ENCODE data around the gene TUBE1.

DNA sequence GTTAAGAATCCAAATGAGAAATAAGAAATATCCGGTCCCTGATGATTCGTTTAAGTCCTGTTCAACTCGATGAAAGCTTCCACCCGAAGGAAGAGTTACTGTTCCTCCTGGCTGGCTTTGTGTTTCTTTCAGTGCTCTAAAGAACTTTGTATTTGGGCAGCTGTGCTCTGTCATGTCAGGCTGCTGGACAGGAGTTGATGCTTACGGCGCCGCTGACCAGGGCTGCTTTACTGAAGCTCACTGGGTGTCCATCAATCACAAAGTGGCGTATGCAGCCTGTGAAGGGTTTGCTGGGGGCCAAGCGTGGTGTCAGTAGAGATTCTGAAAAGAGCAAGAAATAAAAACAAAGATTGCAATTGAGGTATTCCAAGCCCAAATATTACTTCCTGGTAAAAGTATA lies 22.0 kb upstream of the TUBE1 start:
- TF ChIP-seq, protein P1, sequence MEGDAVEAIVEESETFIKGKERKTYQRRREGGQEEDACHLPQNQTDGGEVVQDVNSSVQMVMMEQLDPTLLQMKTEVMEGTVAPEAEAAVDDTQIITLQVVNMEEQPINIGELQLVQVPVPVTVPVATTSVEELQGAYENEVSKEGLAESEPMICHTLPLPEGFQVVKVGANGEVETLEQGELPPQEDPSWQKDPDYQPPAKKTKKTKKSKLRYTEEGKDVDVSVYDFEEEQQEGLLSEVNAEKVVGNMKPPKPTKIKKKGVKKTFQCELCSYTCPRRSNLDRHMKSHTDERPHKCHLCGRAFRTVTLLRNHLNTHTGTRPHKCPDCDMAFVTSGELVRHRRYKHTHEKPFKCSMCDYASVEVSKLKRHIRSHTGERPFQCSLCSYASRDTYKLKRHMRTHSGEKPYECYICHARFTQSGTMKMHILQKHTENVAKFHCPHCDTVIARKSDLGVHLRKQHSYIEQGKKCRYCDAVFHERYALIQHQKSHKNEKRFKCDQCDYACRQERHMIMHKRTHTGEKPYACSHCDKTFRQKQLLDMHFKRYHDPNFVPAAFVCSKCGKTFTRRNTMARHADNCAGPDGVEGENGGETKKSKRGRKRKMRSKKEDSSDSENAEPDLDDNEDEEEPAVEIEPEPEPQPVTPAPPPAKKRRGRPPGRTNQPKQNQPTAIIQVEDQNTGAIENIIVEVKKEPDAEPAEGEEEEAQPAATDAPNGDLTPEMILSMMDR (IDR thresholded peaks at IDR 0.05 in 8 of 11, conservative IDR thresholded peaks at IDR 0.05 in 3 of 11): no peak
- TF ChIP-seq POLR2A (IDR thresholded peaks at IDR 0.05): no peak
- TF ChIP-seq POLR2AphosphoS5 (IDR thresholded peaks at IDR 0.05): no peak
